Iris pigment epithelial cell (primary cell): ENCODE data around the gene FCGR2B.
"Not testable (repeated sequence)": the region's sequence is repeated elsewhere in the genome, so short reads cannot be mapped to it uniquely, and the experiment has no call there.

Source experiments
- DNase-seq: peaks from one replicate; pipeline ENCODE4 v3.0.0-alpha.2; 2011; ENCODE audit warnings: low read depth

FCGR2B gene

DNA sequence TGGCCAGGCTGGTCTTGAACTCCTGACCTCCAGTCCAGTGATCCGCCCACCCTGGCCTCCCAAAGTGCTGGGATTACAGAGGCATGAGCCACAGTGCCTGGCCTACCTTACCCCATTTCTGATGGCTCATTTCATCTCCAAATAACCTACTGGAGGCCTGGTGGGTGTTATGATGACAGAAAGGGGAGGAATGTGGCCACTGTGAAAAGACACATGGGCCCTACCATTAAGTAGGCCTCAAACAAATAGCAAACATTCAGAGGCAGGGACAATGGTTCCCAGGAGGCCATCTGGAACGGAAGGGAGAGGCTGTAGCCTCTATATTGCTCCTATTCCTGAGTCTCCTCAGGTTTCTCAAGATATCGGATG lies 43.2 kb downstream of the FCGR2B start:
- peak; percentile 9 for DNase-seq

DNA sequence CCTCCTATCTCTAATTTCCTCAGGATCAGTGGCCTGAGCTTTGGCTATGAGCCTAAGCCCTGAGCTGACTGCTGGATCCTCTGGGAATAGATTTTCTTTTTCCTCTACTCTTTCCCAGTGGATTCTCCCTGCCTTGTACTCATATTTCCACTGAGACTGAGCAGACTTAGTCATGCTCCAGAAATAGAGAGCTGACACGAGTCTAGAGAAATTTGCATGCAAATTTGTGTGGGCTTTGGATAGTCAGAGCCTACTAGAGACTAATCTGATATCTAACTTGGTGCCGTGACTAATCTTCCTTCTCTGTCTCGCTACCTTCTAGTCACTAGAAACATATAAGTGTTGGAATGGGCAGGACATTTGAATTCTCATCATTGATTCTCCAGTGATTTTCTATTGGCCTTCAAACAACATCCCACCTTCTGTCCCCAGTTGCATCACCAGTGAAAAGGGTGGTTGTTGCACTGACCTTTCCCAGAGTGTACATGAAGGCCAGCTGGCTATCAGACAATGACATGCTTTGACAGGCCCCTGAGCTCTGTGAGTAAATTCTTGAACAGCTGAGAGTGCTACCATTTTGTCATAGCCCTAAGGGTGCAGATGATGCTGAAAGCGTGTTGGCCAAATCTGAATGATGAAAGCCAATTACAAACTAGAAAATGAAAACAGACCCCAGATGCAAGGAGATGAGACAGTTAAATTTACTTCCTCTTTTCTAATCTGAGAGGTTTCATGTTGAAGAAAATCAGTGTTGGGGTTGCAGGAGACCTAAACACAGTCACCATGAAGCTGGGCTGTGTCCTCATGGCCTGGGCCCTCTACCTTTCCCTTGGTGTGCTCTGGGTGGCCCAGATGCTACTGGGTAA lies 43.8 kb downstream of the FCGR2B start, which contains the start of gene FCRLA:
TSS of gene FCRLA (plus strand) at position 748 of the 866 bp plus-strand sequence. CDS start at position 784, 36 bp downstream.
- DNase-seq, result peak; percentile 88

DNA sequence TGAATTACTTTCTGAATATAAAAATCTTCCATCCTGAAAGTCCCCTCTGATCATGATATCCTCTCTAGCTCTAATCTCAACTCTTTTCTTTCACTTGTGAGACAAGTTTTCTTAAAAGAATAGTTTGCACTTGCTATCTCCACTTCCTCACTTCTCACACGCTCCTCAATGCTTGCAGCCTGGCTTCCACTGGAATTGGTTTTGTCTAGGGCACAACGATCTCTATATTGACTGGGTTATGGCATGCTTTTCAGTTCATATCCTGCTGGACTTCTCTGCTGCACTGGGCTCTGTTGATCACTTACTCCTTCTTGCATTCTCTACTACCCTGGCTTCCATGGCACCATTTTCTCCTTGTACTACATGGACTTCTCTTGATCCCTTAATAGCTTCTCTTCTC lies 44.6 kb downstream of the FCGR2B start:
- no peak for DNase-seq

DNA sequence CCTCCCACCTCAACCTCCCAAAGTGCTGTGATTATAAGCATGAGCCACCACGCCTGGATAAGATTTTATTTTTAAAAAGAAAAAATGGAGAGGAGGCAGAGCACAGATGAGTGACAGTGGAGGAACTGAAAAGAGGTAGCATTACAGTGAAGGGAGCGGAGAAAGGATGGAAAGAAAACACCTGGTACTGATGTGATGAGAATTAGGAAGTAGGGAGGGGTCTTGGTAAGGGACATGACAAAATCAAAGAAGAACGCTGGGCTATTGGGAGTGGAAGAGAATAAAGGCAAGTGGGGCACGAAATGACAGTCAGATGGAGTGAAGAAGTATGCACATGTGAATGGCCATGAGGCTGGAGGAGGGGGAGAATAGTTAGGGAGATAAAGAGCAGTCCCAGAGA lies 46.4 kb downstream of the FCGR2B start:
- DNase-seq, result no peak

DNA sequence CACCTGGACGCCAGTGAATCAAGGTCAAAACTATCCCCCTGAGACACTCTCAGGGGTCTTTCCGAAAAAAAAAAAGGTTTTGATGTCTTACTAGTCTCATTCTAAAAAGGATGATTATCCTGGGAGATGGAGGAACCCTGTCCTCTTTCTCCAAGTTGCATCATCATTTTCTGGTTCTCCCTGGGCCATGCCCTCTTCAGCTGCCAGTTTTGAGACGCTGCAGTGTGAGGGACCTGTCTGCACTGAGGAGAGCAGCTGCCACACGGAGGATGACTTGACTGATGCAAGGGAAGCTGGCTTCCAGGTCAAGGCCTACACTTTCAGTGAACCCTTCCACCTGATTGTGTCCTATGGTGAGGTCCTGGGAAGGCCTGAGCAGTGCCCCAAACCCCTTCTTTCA lies 47.6 kb downstream of the FCGR2B start:
- no peak for DNase-seq

DNA sequence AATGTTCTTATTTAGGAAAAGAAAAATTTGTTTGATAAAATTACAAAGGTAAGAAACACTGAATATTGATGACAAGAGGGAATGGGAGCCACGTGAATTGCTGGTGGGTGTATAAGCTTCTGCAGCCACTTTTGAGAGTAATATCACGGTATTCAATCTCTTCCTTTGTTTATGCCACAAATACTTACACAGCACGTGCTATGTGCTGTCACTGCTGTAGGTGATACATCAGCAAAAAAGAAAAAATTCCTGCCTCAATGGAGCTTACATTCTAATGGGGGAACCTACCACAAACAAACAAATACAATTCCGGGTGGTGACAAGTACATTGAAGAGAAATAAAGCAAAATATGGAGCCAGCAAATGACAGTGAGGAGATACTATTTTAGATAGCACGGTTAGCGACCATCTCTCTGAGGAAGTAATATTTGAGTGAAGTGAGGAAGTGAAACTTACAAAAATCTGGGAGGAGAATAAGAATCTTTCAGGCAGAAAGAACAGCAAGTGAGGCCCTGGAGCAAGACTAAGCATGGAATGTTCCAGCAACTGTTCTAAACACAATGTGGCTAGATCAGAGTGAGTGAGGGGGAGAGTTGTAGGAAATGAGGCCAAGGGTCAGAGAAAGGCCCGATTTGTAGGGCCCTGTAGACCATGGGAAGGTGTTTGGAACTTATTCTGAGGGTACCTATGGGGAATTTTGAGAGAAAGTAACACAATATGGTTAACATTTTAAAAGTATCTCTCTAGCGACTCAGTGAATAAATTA lies 55.8 kb downstream of the FCGR2B start:
- DNase-seq, result no peak

DNA sequence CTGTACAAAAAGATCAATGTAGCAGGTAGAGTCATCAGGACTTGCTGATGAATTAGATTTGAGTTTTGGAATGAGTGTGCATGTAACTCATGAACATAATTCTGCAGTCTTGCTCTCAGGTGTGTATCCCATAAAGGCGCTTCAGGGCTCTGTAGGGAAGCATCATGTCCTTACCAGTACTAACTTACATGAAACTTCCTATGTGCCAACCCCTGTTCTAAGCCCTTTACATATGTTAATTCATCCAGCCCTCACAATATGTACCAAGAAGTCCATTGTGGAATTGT lies 56.3 kb downstream of the FCGR2B start:
- no peak for DNase-seq

DNA sequence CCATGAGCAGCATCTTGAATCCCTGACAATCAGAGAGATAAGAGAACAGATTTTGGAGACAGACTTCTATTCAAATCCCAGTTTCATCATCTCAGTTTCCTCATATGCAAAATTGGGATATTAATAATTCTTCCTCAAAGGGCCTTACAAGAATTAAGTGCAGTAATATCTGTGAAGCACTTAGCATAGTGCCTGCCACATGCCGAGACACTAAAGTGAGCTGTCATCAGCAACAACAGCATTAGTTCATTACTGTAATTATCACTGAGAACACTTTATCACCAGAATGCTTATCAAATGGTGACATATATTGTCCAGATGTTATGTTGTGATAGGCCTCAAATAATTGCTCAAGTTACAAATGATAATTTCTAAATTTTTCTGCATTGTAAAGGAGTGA lies 57.5 kb downstream of the FCGR2B start:
- DNase-seq, result no peak

DNA sequence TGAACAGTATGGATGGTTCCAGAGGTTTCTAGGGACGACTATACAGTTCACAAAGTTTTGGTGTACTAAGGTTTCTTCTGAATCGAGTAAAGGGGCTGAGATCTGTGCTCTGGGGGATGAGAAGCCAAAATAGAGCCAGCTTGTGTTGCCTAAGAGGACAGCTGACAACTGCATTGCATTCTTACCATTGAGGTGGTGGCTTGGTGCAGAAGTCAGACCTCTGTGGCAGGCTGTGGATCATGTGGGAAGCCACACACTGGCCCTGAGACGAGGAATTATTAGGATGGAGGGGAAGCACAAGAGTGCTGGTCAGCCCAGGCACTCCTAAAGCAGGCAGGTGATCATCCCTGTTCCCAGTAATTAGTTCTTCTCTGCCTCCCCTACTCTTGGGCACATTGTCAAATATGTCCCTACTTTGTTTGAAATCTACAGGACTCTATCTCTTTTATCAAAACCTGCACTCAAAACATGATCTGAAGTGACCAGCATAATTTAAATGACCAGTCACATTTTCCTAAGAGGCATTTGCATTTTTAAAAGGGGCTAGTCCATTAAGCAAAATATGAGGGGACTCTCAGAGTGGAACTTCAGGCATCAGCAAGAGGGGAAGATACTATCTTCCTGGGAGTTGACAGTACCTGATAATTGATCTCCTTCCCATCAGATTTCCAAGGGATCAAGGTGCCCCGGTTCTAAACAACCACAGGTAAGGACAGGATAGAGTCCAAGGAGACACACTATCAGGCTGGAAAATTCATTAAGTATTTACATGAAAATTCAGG lies 58.2 kb downstream of the FCGR2B start, which contains the start of gene FCRLB:
TSS of gene FCRLB (plus strand) at position 589 of the 782 bp plus-strand sequence. CDS start 1,129 bp downstream, outside the sequence.
- DNase-seq, result no peak

DNA sequence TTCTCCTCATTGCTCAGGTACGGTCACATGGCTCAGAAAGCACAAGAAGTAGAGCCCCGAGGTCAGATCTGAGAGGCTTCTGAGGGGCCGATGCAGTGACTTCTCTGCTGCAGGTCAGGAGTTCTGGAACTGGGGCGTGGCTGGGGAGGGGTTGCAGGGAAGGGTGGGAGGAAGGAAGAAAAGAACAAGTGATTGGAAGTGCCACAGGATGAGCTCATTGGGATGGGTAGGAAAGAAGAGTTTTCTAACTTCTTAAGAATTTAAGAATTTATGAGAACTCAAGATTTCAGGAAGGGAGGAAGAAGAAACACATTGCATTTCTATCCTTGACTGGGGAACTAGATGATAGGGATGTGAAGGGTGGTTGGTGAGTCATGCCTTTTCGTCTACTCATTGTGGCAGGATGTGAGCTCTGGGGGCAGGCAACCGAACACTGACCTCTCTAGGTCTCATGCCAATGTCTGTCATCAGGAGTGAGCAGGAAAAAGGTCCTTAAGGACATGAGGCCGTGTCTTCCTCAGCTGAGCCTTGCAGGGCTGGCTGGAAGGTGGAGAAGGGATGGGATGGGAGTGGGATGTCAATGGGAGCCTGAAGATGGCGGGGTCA lies 58.9 kb downstream of the FCGR2B start:
- peak; percentile 80 for DNase-seq

DNA sequence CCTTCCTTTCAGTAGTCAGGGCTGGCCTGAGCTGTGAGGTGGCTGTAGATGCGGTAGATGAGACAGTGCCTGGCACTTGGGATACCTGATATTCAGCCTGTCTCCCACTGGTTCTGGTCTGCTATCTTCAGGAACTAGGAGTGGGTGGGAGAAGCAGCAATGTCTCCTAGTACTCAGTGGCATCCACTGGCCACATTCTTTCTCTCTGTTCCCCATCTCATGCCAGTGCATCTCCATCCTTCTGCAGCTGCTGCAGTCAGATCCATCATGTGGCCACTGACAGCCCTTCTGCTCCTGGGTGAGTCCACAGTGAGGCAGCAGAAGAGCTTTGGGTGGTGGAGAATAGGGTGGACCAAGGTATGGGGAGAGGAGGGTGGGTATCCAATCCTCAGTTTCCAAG lies 59.5 kb downstream of the FCGR2B start:
- DNase-seq, result no peak

DNA sequence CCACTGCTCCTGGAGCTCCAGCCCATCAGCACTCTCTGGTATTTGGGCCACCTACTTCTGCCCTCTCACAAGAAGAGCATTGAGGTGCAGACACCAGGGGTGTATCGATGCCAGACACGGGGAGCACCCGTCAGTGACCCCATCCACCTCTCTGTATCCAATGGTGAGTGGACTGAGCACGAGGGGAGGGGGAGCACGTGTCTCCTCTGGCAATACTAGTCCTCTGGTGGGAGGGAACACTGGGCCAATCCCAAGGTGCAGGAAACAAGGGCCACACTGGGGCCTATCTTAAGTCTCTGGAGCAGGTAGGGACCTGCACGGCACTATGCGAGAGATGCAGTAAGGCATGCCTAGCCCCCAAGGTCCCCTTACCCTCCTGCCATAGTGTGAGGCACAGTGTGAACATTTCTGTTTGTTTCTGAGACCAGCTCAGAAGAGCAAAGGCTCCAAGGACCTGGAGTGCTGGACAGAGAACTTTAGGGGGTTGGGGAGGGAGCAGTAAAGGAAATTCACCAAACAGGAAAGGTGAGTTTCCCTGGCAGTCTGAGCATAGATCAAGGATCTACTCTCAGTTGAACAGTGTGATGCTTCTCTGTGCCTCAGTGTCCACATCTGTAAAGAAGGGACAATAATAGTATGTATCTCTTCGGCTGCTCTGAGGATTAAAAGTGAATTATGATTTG lies 60.7 kb downstream of the FCGR2B start:
- no peak for DNase-seq

DNA sequence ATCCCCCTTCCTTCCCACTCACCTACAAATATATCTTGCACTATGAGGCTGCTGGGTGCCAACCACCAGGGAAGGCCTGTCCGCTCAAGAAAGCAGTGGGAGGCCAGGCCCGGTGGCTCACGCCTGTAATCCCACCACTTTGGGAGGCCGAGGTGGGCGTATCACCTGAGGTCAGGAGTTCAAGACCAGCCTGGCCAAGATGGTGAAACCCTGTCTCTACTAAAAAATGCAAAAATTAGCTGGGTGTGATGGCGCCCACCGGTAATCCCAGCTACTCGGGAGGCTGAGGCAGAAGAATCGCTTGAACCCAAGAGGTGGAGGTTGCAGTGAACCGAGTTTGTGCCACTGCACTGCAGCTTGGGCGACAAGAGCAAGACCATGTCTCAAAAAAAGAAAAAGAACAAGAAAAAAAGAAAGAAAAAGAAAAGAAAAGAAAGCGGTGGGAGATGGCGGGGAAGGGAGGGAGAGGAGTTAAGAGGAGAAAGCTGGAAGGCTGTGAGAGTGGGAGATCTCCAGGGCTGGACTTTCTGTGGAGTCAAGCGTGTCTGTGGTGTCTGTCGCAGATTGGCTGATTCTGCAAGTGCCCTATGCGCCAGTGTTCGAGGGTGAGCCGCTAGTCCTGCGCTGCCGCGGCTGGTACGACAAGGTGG lies 62.4 kb downstream of the FCGR2B start:
- not testable (repeated sequence) for DNase-seq

DNA sequence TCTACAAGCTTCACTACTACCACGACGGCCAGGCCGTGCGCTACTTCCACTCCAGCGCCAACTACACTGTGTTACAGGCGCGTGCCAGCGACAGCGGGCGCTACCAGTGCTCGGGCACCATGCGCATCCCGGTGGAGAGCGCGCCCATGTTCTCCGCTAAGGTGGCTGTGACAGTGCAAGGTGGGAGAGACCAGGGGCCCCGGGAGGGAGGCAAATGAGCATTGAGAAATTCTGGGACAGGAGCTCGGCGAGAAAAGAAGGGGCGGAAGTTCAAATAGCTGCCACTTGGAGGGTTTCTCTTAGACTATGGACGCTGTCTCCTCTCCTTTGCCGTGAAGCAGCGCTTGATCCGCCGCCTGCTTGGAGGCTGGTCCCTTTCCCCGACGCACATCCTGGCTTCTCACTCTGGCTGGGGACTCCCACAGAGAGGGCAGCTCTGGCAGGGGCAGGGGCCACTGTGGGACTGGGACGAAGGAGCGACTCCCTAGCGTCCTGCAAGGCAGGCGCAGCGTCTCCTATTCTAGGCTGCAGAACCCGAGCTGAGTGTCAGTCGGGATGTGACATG lies 63.0 kb downstream of the FCGR2B start:
- DNase-seq, result peak; percentile 43

DNA sequence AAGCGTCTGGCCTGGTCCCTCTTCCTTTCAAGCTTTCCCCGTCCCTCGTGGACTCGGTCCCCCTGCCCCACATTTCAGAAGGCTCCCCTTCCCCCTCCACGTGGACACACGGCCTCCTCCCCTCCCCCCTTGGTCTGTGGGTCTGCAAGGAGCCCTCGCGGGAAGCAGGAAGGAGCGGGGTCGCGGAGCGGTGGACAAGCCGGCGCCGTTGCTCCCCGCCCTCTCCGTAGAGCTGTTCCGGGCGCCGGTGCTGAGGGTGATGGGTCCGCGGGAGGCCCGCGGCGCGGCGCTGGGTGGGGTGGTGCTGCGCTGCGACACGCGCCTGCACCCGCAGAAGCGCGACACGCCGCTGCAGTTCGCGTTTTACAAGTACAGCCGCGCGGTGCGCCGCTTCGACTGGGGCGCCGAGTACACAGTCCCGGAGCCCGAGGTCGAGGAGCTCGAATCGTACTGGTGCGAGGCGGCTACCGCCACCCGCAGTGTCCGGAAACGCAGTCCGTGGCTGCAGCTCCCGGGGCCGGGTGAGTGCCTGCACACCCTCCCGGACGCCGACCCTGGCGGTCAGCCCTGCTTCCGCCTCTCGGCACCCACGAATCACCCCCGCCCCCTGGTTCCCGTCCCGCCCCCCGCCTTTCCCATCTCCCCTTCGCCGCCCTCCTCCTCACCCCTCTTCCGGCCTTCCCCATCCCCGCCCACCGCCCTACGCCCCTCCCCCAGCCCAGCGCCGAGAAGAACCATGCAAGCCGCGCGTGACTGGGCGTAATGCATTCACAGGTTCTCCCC lies 63.7 kb downstream of the FCGR2B start:
- DNase-seq, result peak; percentile 78

DNA sequence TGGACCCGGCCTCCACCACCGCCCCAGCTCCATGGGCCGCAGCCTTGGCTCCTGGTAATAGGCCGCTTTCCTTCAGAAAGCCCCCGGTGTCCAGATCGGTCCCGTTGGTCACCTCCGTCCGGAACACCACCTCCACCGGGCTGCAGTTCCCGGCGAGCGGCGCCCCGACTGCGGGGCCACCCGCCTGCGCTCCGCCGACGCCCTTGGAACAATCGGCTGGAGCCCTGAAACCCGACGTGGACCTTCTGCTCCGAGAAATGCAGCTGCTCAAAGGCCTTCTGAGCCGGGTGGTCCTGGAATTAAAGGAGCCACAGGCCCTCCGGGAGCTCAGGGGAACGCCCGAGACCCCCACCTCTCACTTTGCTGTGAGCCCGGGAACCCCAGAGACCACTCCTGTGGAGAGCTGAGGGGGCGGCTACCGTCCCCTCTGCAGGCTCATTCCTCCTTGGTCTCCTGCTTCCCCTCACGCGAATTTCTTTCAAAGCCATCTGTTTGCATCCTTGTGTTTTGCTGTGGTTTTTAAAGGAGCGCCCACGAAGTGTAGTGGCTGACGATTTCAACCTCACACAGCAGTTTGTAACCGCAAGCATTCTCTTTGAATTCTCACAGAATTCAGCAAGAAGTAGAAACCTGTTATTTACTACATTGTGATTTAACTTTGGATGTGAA lies 64.4 kb downstream of the FCGR2B start:
- peak; percentile 90 for DNase-seq
